Measurements from ENCODE around the gene TRAPPC6A.

TRAPPC6A gene

GRCh38 chr19:45151320-45151719 lies 26.7 kb downstream of the TRAPPC6A start:
- no peak overlapping the region for H3K4me3 Mint-ChIP-seq
- H3K27ac Mint-ChIP-seq, result no peak overlapping the region

GRCh38 chr19:45150751-45151281 lies 27.2 kb downstream of the TRAPPC6A start:
- Mint-ChIP-seq H3K27ac (no peak overlapping the region), H3K4me1 (ENCODE audit: low read depth) (peaks cover 13% of the 10 kb centered on the region), H3K9me3 (no peaks in the 10 kb centered on the region), H3K4me3 (no peak overlapping the region), H3K36me3 (ENCODE audit: low read depth) (no peaks in the 10 kb centered on the region), H3K27me3 (ENCODE audit: low read depth) (peaks cover 27% of the 10 kb centered on the region)

More at GRCh38 chr19:45151320-45151719, 26.7 kb downstream of the TRAPPC6A start:
- peaks cover 27% of the 10 kb centered on the region for H3K27me3 Mint-ChIP-seq (ENCODE audit: low read depth)
- no peaks in the 10 kb centered on the region for H3K9me3 Mint-ChIP-seq
- H3K36me3 Mint-ChIP-seq (ENCODE audit: low read depth), result no peaks in the 10 kb centered on the region
- H3K4me1 Mint-ChIP-seq (ENCODE audit: low read depth), result peaks cover 13% of the 10 kb centered on the region

- Mint-ChIP-seq H3K4me1 (ENCODE audit: low read depth) (peaks cover 13% of the 10 kb centered on the region), H3K4me3 (no peak overlapping the region), H3K27me3 (ENCODE audit: low read depth) (peaks cover 24% of the 10 kb centered on the region), H3K9me3 (no peaks in the 10 kb centered on the region), H3K36me3 (ENCODE audit: low read depth) (no peaks in the 10 kb centered on the region), H3K27ac (no peak overlapping the region)
Measured at GRCh38 chr19:45150180-45150579, 27.9 kb downstream of the TRAPPC6A start.

- Mint-ChIP-seq H3K9me3 (no peaks in the 10 kb centered on the region), H3K27ac (no peak overlapping the region), H3K4me3 (no peak overlapping the region), H3K36me3 (ENCODE audit: low read depth) (no peaks in the 10 kb centered on the region), H3K4me1 (ENCODE audit: low read depth) (peaks cover 10% of the 10 kb centered on the region), H3K27me3 (ENCODE audit: low read depth) (peaks cover 18% of the 10 kb centered on the region)
Measured at GRCh38 chr19:45149129-45149528, 28.9 kb downstream of the TRAPPC6A start.

GRCh38 chr19:45147835-45148676 lies 30.0 kb downstream of the TRAPPC6A start:
- Mint-ChIP-seq H3K4me3 (no peak overlapping the region), H3K27me3 (ENCODE audit: low read depth) (peaks cover 13% of the 10 kb centered on the region)

GRCh38 chr19:45146741-45147205 lies 31.3 kb downstream of the TRAPPC6A start:
- Mint-ChIP-seq H3K4me1 (ENCODE audit: low read depth) (peaks cover 2% of the 10 kb centered on the region), H3K27me3 (ENCODE audit: low read depth) (peaks cover 7% of the 10 kb centered on the region), H3K27ac (no peak overlapping the region), H3K36me3 (ENCODE audit: low read depth) (peaks cover 3% of the 10 kb centered on the region), H3K9me3 (no peaks in the 10 kb centered on the region), H3K4me3 (no peak overlapping the region)

More at GRCh38 chr19:45147835-45148676, 30.0 kb downstream of the TRAPPC6A start:
- Mint-ChIP-seq H3K4me1 (ENCODE audit: low read depth) (peaks cover 6% of the 10 kb centered on the region), H3K9me3 (no peaks in the 10 kb centered on the region), H3K27ac (no peak overlapping the region), H3K36me3 (ENCODE audit: low read depth) (peaks cover under 1% of the 10 kb centered on the region)

- Mint-ChIP-seq H3K9me3 (no peaks in the 10 kb centered on the region), H3K4me3 (no peak overlapping the region), H3K27ac (no peak overlapping the region), H3K36me3 (ENCODE audit: low read depth) (peaks cover 6% of the 10 kb centered on the region), H3K4me1 (ENCODE audit: low read depth) (peaks cover 2% of the 10 kb centered on the region), H3K27me3 (ENCODE audit: low read depth) (peaks cover 2% of the 10 kb centered on the region)
Measured at GRCh38 chr19:45146251-45146650, 31.8 kb downstream of the TRAPPC6A start.

GRCh38 chr19:45145270-45146189 lies 32.5 kb downstream of the TRAPPC6A start:
- Mint-ChIP-seq H3K4me1 (ENCODE audit: low read depth) (peaks cover 2% of the 10 kb centered on the region), H3K27me3 (ENCODE audit: low read depth) (no peaks in the 10 kb centered on the region), H3K4me3 (no peak overlapping the region), H3K27ac (no peak overlapping the region), H3K36me3 (ENCODE audit: low read depth) (peaks cover 6% of the 10 kb centered on the region), H3K9me3 (no peaks in the 10 kb centered on the region)

GRCh38 chr19:45144431-45145269 lies 33.4 kb downstream of the TRAPPC6A start:
- peaks cover 6% of the 10 kb centered on the region for H3K36me3 Mint-ChIP-seq (ENCODE audit: low read depth)
- H3K27ac Mint-ChIP-seq, result no peak overlapping the region
- no peaks in the 10 kb centered on the region for H3K9me3 Mint-ChIP-seq
- no peak overlapping the region for H3K4me3 Mint-ChIP-seq
- peaks cover 2% of the 10 kb centered on the region for H3K4me1 Mint-ChIP-seq (ENCODE audit: low read depth)
- no peaks in the 10 kb centered on the region for H3K27me3 Mint-ChIP-seq (ENCODE audit: low read depth)

- peaks cover 3% of the 10 kb centered on the region for H3K4me1 Mint-ChIP-seq (ENCODE audit: low read depth)
- H3K36me3 Mint-ChIP-seq (ENCODE audit: low read depth), result peaks cover 6% of the 10 kb centered on the region
- H3K27me3 Mint-ChIP-seq (ENCODE audit: low read depth), result no peaks in the 10 kb centered on the region
- no peak overlapping the region for H3K27ac Mint-ChIP-seq
- no peaks in the 10 kb centered on the region for H3K9me3 Mint-ChIP-seq
- no peak overlapping the region for H3K4me3 Mint-ChIP-seq
Measured at GRCh38 chr19:45142726-45143110, 35.3 kb downstream of the TRAPPC6A start.

- no peak overlapping the region for H3K4me3 Mint-ChIP-seq
- H3K9me3 Mint-ChIP-seq, result no peaks in the 10 kb centered on the region
- H3K4me1 Mint-ChIP-seq (ENCODE audit: low read depth), result peaks cover 4% of the 10 kb centered on the region
- no peaks in the 10 kb centered on the region for H3K27me3 Mint-ChIP-seq (ENCODE audit: low read depth)
- no peak overlapping the region for H3K27ac Mint-ChIP-seq
- peaks cover 6% of the 10 kb centered on the region for H3K36me3 Mint-ChIP-seq (ENCODE audit: low read depth)
Measured at GRCh38 chr19:45142016-45142725, 35.9 kb downstream of the TRAPPC6A start.

GRCh38 chr19:45141203-45141900 lies 36.7 kb downstream of the TRAPPC6A start:
- Mint-ChIP-seq H3K27me3 (ENCODE audit: low read depth) (no peaks in the 10 kb centered on the region), H3K4me1 (ENCODE audit: low read depth) (peaks cover 6% of the 10 kb centered on the region), H3K9me3 (no peaks in the 10 kb centered on the region), H3K4me3 (no peak overlapping the region), H3K36me3 (ENCODE audit: low read depth) (peaks cover 6% of the 10 kb centered on the region), H3K27ac (no peak overlapping the region)

- Mint-ChIP-seq H3K27ac (no peak overlapping the region), H3K9me3 (no peaks in the 10 kb centered on the region), H3K4me1 (ENCODE audit: low read depth) (peaks cover 6% of the 10 kb centered on the region), H3K27me3 (ENCODE audit: low read depth) (no peaks in the 10 kb centered on the region), H3K36me3 (ENCODE audit: low read depth) (peaks cover 6% of the 10 kb centered on the region), H3K4me3 (no peak overlapping the region)
Measured at GRCh38 chr19:45140533-45140932, 37.5 kb downstream of the TRAPPC6A start.

Measured in T-helper 1 cell treated with Interleukin-12 subunit alpha and Interleukin-12 subunit beta and Interleukin-4 antibody, amounts not matched to agents 30 μg/mL and 1 μg/mL, for 36 hours (primary cell).